H1 (cell line): Measurements from ENCODE around the gene TEAD1. TPM values are rescaled to one million over a fixed set of nuclear protein-coding genes. Genes with fewer than 3 reads are reported as not detected.

ENCODE experiments used
- CTCF ChIA-PET: fragments of 300-600 bp; sonication (Branson Sonifier 250); formaldehyde crosslinking; loops from one replicate; lab custom pipeline; 2021; ENCODE audit not compliant: partially characterized antibody; lab: Charles Lee
- POLR2A ChIA-PET: fragments of 300-600 bp; sonication (Branson Sonifier 250); formaldehyde crosslinking; loops from one replicate; lab custom pipeline; 2021; ENCODE audit warnings: inconsistent platforms; ENCODE audit not compliant: partially characterized antibody; lab: Charles Lee
- DNase-seq, 2 experiments: peaks; one replicate each; pipeline versions ENCODE4 v3.0.0 to v3.0.0-alpha.2; 2010 to 2022; ENCODE audit warnings: low spot score in 2 of 2, low read depth in 1 of 2, mixed read lengths in 1 of 2
- FAIRE-seq: peaks from 2 replicates; lab custom pipeline; 2011; peaks lifted over from hg19 to GRCh38; lab: Jason Lieb, UNC
- H2AFZ ChIP-seq: 2 replicates; pipeline ENCODE4 v1.8.1; 2012; ENCODE audit warnings: low read length, inconsistent platforms
- H2AK5ac ChIP-seq: 2 replicates; pipeline ENCODE4 v1.6.1; 2013; ENCODE audit warnings: low read depth, low read length
- H2BK120ac ChIP-seq: replicated peaks from 2 replicates; pipeline ENCODE3; 2013; ENCODE audit warnings: low read depth, low read length, inconsistent platforms
- H2BK12ac ChIP-seq: 2 replicates; pipeline ENCODE4 v1.6.1; 2013; ENCODE audit warnings: low read depth, low read length
- H2BK15ac ChIP-seq: 2 replicates; pipeline ENCODE4 v1.6.1; 2013; ENCODE audit warnings: low read length
- H2BK20ac ChIP-seq: 2 replicates; pipeline ENCODE4 v1.6.1; 2013; ENCODE audit warnings: low read length
- H2BK5ac ChIP-seq: 2 replicates; pipeline ENCODE4 v1.6.1; 2013; ENCODE audit warnings: low read depth, low read length
- H3K14ac ChIP-seq: 2 replicates; pipeline ENCODE4 v1.6.1; 2013; ENCODE audit warnings: inconsistent platforms; ENCODE audit not compliant: insufficient read length
- H3K18ac ChIP-seq: 2 replicates; pipeline ENCODE4 v1.6.1; 2013; ENCODE audit warnings: low read length; ENCODE audit errors: extremely low read depth
- H3K23ac ChIP-seq: 2 replicates; pipeline ENCODE4 v1.6.1; 2013; ENCODE audit warnings: inconsistent platforms; ENCODE audit not compliant: insufficient read length
- H3K23me2 ChIP-seq: 2 replicates; pipeline ENCODE4 v1.6.1; 2013; ENCODE audit warnings: low read depth, low read length
- H3K27ac ChIP-seq: 2 replicates; pipeline ENCODE4 v1.6.1; 2011; ENCODE audit warnings: low read depth, low read length, inconsistent platforms
- H3K27me3 ChIP-seq, 4 experiments: replicated peaks in 1 of 4; 1 replicate in 1 of 4; 2 replicates in 3 of 4; pipeline versions ENCODE4 v1.6.1 to v1.8.1; 2011 to 2013; ENCODE audit warnings: low read length in 3 of 4, mild to moderate bottlenecking in 3 of 4, inconsistent platforms in 2 of 4, mixed read lengths in 2 of 4, moderate library complexity in 1 of 4; ENCODE audit not compliant: control insufficient read depth in 3 of 4, insufficient read depth in 3 of 4; ENCODE audit errors: extremely low read depth in 1 of 4
- H3K36me3 ChIP-seq, 4 experiments: 2 replicates each; pipeline versions ENCODE4 v1.6.1 to v1.8.1; 2011 to 2013; ENCODE audit warnings: mild to moderate bottlenecking in 4 of 4, low read length in 3 of 4, moderate library complexity in 2 of 4, control low read depth in 1 of 4, inconsistent platforms in 1 of 4; ENCODE audit not compliant: insufficient read depth in 4 of 4, control insufficient read depth in 2 of 4
- H3K4ac ChIP-seq: replicated peaks from 2 replicates; pipeline ENCODE3; 2013; ENCODE audit warnings: low read length, low read depth, mixed read lengths, inconsistent platforms; ENCODE audit not compliant: insufficient read length
- H3K4me1 ChIP-seq, 4 experiments: replicated peaks in 1 of 4; 1 replicate in 1 of 4; 2 replicates in 3 of 4; pipeline versions ENCODE4 v1.6.1 to v1.8.1; 2011 to 2013; ENCODE audit warnings: low read length in 3 of 4, inconsistent platforms in 2 of 4, mixed read lengths in 1 of 4; ENCODE audit not compliant: insufficient read depth in 4 of 4, control insufficient read depth in 3 of 4
- H3K4me2 ChIP-seq, 2 experiments: 2 replicates each; pipeline versions ENCODE4 v1.6.1 to v1.8.1; 2011 to 2013; ENCODE audit warnings: low read depth in 2 of 2, low read length in 2 of 2, control low read depth in 1 of 2, inconsistent platforms in 1 of 2, mild to moderate bottlenecking in 1 of 2; ENCODE audit not compliant: insufficient read depth in 1 of 2
- H3K4me3 ChIP-seq, 4 experiments: fragments of 200-600, 300-600 bp in 1 of 4; sonication (generic), shearing (Covaris generic), sonication (Bioruptor Twin) in 1 of 4; 2 replicates each; pipeline versions ENCODE4 v1.5.1 to v1.8.1; 2011 to 2016; ENCODE audit warnings: low read length in 4 of 4, low read depth in 3 of 4, control low read depth in 2 of 4, inconsistent platforms in 2 of 4, mild to moderate bottlenecking in 2 of 4, mixed read lengths in 1 of 4, moderate library complexity in 1 of 4; ENCODE audit not compliant: insufficient read depth in 2 of 4; ENCODE audit errors: extremely low read depth in 1 of 4
- H3K56ac ChIP-seq: replicated peaks from 2 replicates; pipeline ENCODE3; 2013; ENCODE audit warnings: low read depth, mild to moderate bottlenecking, mixed read lengths, low read length, inconsistent platforms; ENCODE audit not compliant: insufficient read length
- H3K79me1 ChIP-seq: 2 replicates; pipeline ENCODE4 v1.6.1; 2013; ENCODE audit warnings: low read depth, low read length, control low read depth
- H3K79me2 ChIP-seq, 2 experiments: 2 replicates each; pipeline versions ENCODE4 v1.6.1 to v1.8.1; 2012 to 2013; ENCODE audit warnings: low read length in 2 of 2, mild to moderate bottlenecking in 2 of 2, inconsistent platforms in 1 of 2; ENCODE audit not compliant: insufficient read depth in 2 of 2, control insufficient read depth in 1 of 2
- H3K9ac ChIP-seq, 4 experiments: replicated peaks in 1 of 4; 1 replicate in 1 of 4; 2 replicates in 3 of 4; pipeline versions ENCODE4 v1.6.1 to v1.8.1; 2011 to 2013; ENCODE audit warnings: low read depth in 3 of 4, low read length in 3 of 4, control low read depth in 2 of 4, mild to moderate bottlenecking in 2 of 4, moderate library complexity in 2 of 4, inconsistent platforms in 1 of 4; ENCODE audit errors: extremely low read depth in 1 of 4
- H3K9me3 ChIP-seq, 2 experiments: 2 replicates each; pipeline versions ENCODE4 v1.6.1 to v1.8.1; 2012 to 2013; ENCODE audit warnings: mild to moderate bottlenecking in 2 of 2, moderate library complexity in 2 of 2, control low read depth in 1 of 2, inconsistent platforms in 1 of 2, low read depth in 1 of 2, low read length in 1 of 2, mixed read lengths in 1 of 2; ENCODE audit not compliant: insufficient read depth in 2 of 2
- H4K20me1 ChIP-seq, 2 experiments: replicated peaks in 1 of 2; 2 replicates each; pipeline versions ENCODE3 to v1.8.1; 2011 to 2013; ENCODE audit warnings: inconsistent platforms in 2 of 2, low read length in 2 of 2, mild to moderate bottlenecking in 1 of 2; ENCODE audit not compliant: insufficient read depth in 2 of 2, control insufficient read depth in 1 of 2
- H4K5ac ChIP-seq: 2 replicates; pipeline ENCODE4 v1.6.1; 2013; ENCODE audit warnings: low read length, low read depth, mixed read lengths, inconsistent platforms; ENCODE audit not compliant: insufficient read length
- H4K8ac ChIP-seq: 2 replicates; pipeline ENCODE4 v1.8.0; 2013; ENCODE audit warnings: mild to moderate bottlenecking, moderate library complexity, low read length, inconsistent platforms; ENCODE audit not compliant: insufficient read depth; ENCODE audit errors: extremely low read depth
- H4K91ac ChIP-seq: replicated peaks from 2 replicates; pipeline ENCODE3; 2013; ENCODE audit warnings: low read length, mixed read lengths, inconsistent platforms; ENCODE audit not compliant: insufficient read length
- ASH2L ChIP-seq: fragments of 200-600, 300-600 bp; sonication (generic); IDR thresholded peaks from one replicate; pipeline ENCODE4 v1.7.1; 2017; ENCODE audit warnings: low read length
- ATF2 ChIP-seq: IDR thresholded peaks from 2 replicates; pipeline ENCODE4 v1.6.1; 2012; ENCODE audit warnings: low read length, inconsistent platforms
- CEBPB ChIP-seq: IDR thresholded peaks from 2 replicates; pipeline ENCODE4 v1.6.1; 2012; ENCODE audit warnings: low read depth, low read length
- CHD1 ChIP-seq: IDR thresholded peaks from 2 replicates; pipeline ENCODE4 v1.6.1; 2012; ENCODE audit warnings: low read depth, low read length, improper control_type of control experiment
- CTCF ChIP-seq, 3 experiments: IDR thresholded peaks; 1 replicate in 2 of 3; 2 replicates in 1 of 3; pipeline versions ENCODE4 v1.5.1 to v1.6.1; 2011; ENCODE audit warnings: low read length in 3 of 3, mild to moderate bottlenecking in 3 of 3, inconsistent platforms in 2 of 3, low read depth in 1 of 3, moderate library complexity in 1 of 3; ENCODE audit not compliant: insufficient read depth in 1 of 3; ENCODE audit errors: control extremely low read depth in 1 of 3
- E2F6 ChIP-seq: IDR thresholded peaks from 2 replicates; pipeline ENCODE4 v1.6.1; 2012; ENCODE audit warnings: inconsistent platforms
- EGR1 ChIP-seq: IDR thresholded peaks from 2 replicates; pipeline ENCODE4 v1.6.1; 2011; ENCODE audit warnings: low read depth, low read length, borderline replicate concordance
- POLR2AphosphoS5 ChIP-seq: IDR thresholded peaks from 2 replicates; pipeline ENCODE4 v1.6.1; 2011; ENCODE audit warnings: low read depth, low read length
- TAF7 ChIP-seq: optimal IDR thresholded peaks from 2 replicates; pipeline ENCODE3; 2011; ENCODE audit warnings: low read depth, mild to moderate bottlenecking, inconsistent platforms, low read length, moderate library complexity, borderline replicate concordance
- YY1 ChIP-seq: IDR thresholded peaks from 2 replicates; pipeline ENCODE4 v1.6.1; 2011; ENCODE audit warnings: low read depth, mild to moderate bottlenecking, low read length
- WGBS, 2 experiments: shearing (Covaris generic) in 1 of 2; methylation state at CpG; one replicate each; pipeline versions ENCODE4 v1.1.6 to v1.1.7; 2013 to 2015; ENCODE audit warnings: low lambda C conversion rate in 2 of 2, mixed read lengths in 2 of 2, inconsistent platforms in 1 of 2, low coverage in 1 of 2, missing lambda C conversion rate in 1 of 2; ENCODE audit not compliant: insufficient replicate concordance in 2 of 2, insufficient coverage in 1 of 2, insufficient read length in 1 of 2; ENCODE audit errors: extremely low coverage in 1 of 2, missing lambda C conversion rate in 1 of 2; 5-methylcytosine and 5-hydroxymethylcytosine counted together
- polyA plus RNA-seq, 7 experiments: library from polyadenylated mRNA; depleted of rRNA in 3 of 7; stranded (reverse) in 5 of 7; unstranded in 2 of 7; fragments of >200 nt in 5 of 7; fragments of 200-250 nt in 2 of 7; gene quantifications; 1 replicate in 5 of 7; 2 replicates in 1 of 7; 4 replicates in 1 of 7; pipeline versions ENCODE4 v1.2.1 to v1.2.3, GENCODE V29; 2011 to 2013; ENCODE audit warnings: missing spikeins in 2 of 7, mixed read lengths in 2 of 7
- total RNA-seq: library from RNA; stranded (reverse); fragmentation: NEBNext Ultra II Directional; extraction: Animal tissue kit (Norgen Biotek cat#: 25700); gene quantifications from 2 replicates; pipeline ENCODE4 v1.2.1, GENCODE V29; 2021

The TEAD1 gene
- total and polyA plus RNA-seq, 2 of the 8 experiments (the other 6 are each of a cell fraction or from before 2014, with no cell fraction given) = 15.6 to 67.4 TPM

- Histone ChIP-seq H3K9ac (no peak overlapping the region), H3K23me2 (no peaks in the 10 kb centered on the region), H4K91ac (no peak overlapping the region), H2BK120ac (no peak overlapping the region), H3K14ac (no peak overlapping the region), H3K18ac (no peak overlapping the region), H2AFZ (no peak overlapping the region), H4K8ac (no peak overlapping the region), H2BK5ac (no peak overlapping the region), H3K4ac (no peak overlapping the region), H4K5ac (no peak overlapping the region), H3K23ac (no peak overlapping the region), H3K27ac (no peak overlapping the region), H3K4me1 (peaks cover 2 to 10% (median 5%) of the 10 kb centered on the region in 4 experiments; a peak in 4 of 7 replicates), H2BK12ac (no peak overlapping the region), H4K20me1 (peaks cover 0 to 2% of the 10 kb centered on the region in 2 experiments), H3K9me3 (no peaks in the 10 kb centered on the region), H3K79me1 (no peaks in the 10 kb centered on the region), H3K4me2 (no peak overlapping the region), H2BK20ac (no peak overlapping the region), H3K36me3 (peaks cover 0 to 17% (median 7%) of the 10 kb centered on the region in 4 experiments; a peak in 4 of 8 replicates), H3K79me2 (no peaks in the 10 kb centered on the region), H3K4me3 (no peak overlapping the region), H3K56ac (no peak overlapping the region), H2AK5ac (no peak overlapping the region), H3K27me3 (no peaks in the 10 kb centered on the region), H2BK15ac (no peak overlapping the region)
- POLR2A ChIA-PET = no interaction called here
- 79% methylated on average over 2 of the region's 2 CpGs; no CpG with 5 or more reads in 1 of the 2 experiments for WGBS, 2 experiments
- CTCF ChIA-PET = interaction anchor here (0.7 to 2.6 kb wide), 3 partner anchors 301 to 1353 kb away, joined by 3 to 9 read pairs (median 7); no protein-coding TSS in a partner anchor
- FAIRE-seq (no peak), DNase-seq (no peak)
- TF ChIP-seq EGR1 (no peak), ATF2 (no peak), YY1 (no peak), TAF7 (no peak), ASH2L (no peak), POLR2AphosphoS5 (no peak), E2F6 (no peak), CHD1 (no peak), CTCF (IDR thresholded peaks at IDR 0.05; ENCODE audit: control extremely low read depth in 1 of 3, insufficient read depth in 1 of 3, low read depth in 1 of 3, low read length in 3 of 3) (no peak), CEBPB (no peak)
Measured at GRCh38 chr11:12900496-12900895, 226.3 kb downstream of the TEAD1 start.
